Large intestine (tissue), 12 donors: ENCODE data around the gene ARL14. TPM values are rescaled to one million over a fixed set of nuclear protein-coding genes. Genes with fewer than 3 reads are reported as not detected.

ENCODE experiments used
- DNase-seq, 2 donors: peaks; one replicate each; pipeline versions ENCODE4 v3.0.0 to v3.0.0-alpha.2; 2013
- H3K27ac ChIP-seq: one replicate; pipeline ENCODE4 v1.5.1; 2013; ENCODE audit warnings: low read length
- H3K27me3 ChIP-seq: 2 replicates; pipeline ENCODE4 v1.6.1; 2013; ENCODE audit warnings: low read length; ENCODE audit not compliant: control insufficient read depth, insufficient read depth
- H3K36me3 ChIP-seq: 2 replicates; pipeline ENCODE4 v1.6.1; 2013; ENCODE audit warnings: low read length; ENCODE audit not compliant: control insufficient read depth, insufficient read depth
- H3K4me1 ChIP-seq: one replicate; pipeline ENCODE4 v1.6.1; 2013; ENCODE audit warnings: low read length; ENCODE audit not compliant: control insufficient read depth, insufficient read depth
- H3K4me3 ChIP-seq: one replicate; pipeline ENCODE4 v1.5.1; 2013; ENCODE audit warnings: low read length
- H3K9me3 ChIP-seq: one replicate; pipeline ENCODE4 v1.6.1; 2013; ENCODE audit warnings: mild to moderate bottlenecking, low read depth, low read length, moderate library complexity; ENCODE audit not compliant: control insufficient read depth
- WGBS: methylation state at CpG from one replicate; pipeline ENCODE4 v1.1.5; 2013; ENCODE audit warnings: low lambda C conversion rate; ENCODE audit not compliant: insufficient coverage; 5-methylcytosine and 5-hydroxymethylcytosine counted together
- long read RNA-seq, 11 donors: transcript quantifications; one replicate each; lab custom pipeline, GENCODE V29; 2026
- polyA plus RNA-seq: library from polyadenylated mRNA; unstranded; fragments of 120-200 nt; gene quantifications from one replicate; pipeline ENCODE4 v1.2.1, GENCODE V29; 2013

Gene ARL14
- 5.9 TPM for polyA plus RNA-seq
- long read RNA-seq, donor 1, partial matches to known transcripts: 0 of 3 reads
- long read RNA-seq, donor 1, other reads (novel, unspliced or antisense): 0 of 3 reads
- long read RNA-seq, donor 2, transcript ARL14-201 (1 exons, 1,294 nt): major isoform, 9 of 9 reads
- long read RNA-seq, donor 2, partial matches to known transcripts: 0 of 9 reads
- long read RNA-seq, donor 2, other reads (novel, unspliced or antisense): 0 of 9 reads
- long read RNA-seq, donor 3: 0 reads
- long read RNA-seq, donor 4, transcript ARL14-201 (1 exons, 1,294 nt): major isoform, 5 of 5 reads
- long read RNA-seq, donor 4, partial matches to known transcripts: 0 of 5 reads
- long read RNA-seq, donor 4, other reads (novel, unspliced or antisense): 0 of 5 reads
- long read RNA-seq, donor 5, transcript ARL14-201 (1 exons, 1,294 nt): major isoform, 9 of 9 reads
- long read RNA-seq, donor 5, partial matches to known transcripts: 0 of 9 reads
- long read RNA-seq, donor 5, other reads (novel, unspliced or antisense): 0 of 9 reads
- long read RNA-seq, donor 6, transcript ARL14-201 (1 exons, 1,294 nt): major isoform, 19 of 19 reads
- long read RNA-seq, donor 6, partial matches to known transcripts: 0 of 19 reads
- long read RNA-seq, donor 6, other reads (novel, unspliced or antisense): 0 of 19 reads
- long read RNA-seq, donor 7, transcript ARL14-201 (1 exons, 1,294 nt): major isoform, 8 of 8 reads
- long read RNA-seq, donor 7, partial matches to known transcripts: 0 of 8 reads
- long read RNA-seq, donor 7, other reads (novel, unspliced or antisense): 0 of 8 reads
- long read RNA-seq, donor 8, transcript ARL14-201 (1 exons, 1,294 nt): major isoform, 9 of 9 reads
- long read RNA-seq, donor 8, partial matches to known transcripts: 0 of 9 reads
- long read RNA-seq, donor 8, other reads (novel, unspliced or antisense): 0 of 9 reads
- long read RNA-seq, donor 9, transcript ARL14-201 (1 exons, 1,294 nt): major isoform, 13 of 13 reads
- long read RNA-seq, donor 9, partial matches to known transcripts: 0 of 13 reads
- long read RNA-seq, donor 9, other reads (novel, unspliced or antisense): 0 of 13 reads
- long read RNA-seq, donor 10, transcript ARL14-201 (1 exons, 1,294 nt): major isoform, 8 of 8 reads
- long read RNA-seq, donor 10, partial matches to known transcripts: 0 of 8 reads
- long read RNA-seq, donor 10, other reads (novel, unspliced or antisense): 0 of 8 reads
- long read RNA-seq, donor 11, transcript ARL14-201 (1 exons, 1,294 nt): major isoform, 5 of 5 reads
- long read RNA-seq, donor 11, partial matches to known transcripts: 0 of 5 reads
- long read RNA-seq, donor 11, other reads (novel, unspliced or antisense): 0 of 5 reads

- peaks cover 32% of the 10 kb centered on the region for H3K4me1 ChIP-seq
- peak; percentile 73 to 86 for DNase-seq
- H3K9me3 ChIP-seq: no peaks in the 10 kb centered on the region
- H3K4me3 ChIP-seq: peak within 1 kb of the TSS; percentile 1
- H3K27ac ChIP-seq: peak within 1 kb of the TSS; percentile 88
- H3K27me3 ChIP-seq: no peaks in the 10 kb centered on the region
- 50% methylated on average over 3 of the region's 4 CpGs for WGBS
- H3K36me3 ChIP-seq: no peaks in the 10 kb centered on the region
These were observed at the start of gene ARL14 for GRCh38 chr3:160676547-160677303. Gene ARL14 (plus strand): TSS chr3:160677160. CDS start chr3:160677347, 187 bp downstream.

GRCh38 chr3:160629491-160629890, 47.5 kb upstream of the ARL14 start:
- 100% methylated on average over 1 of the region's 2 CpGs for WGBS

GRCh38 chr3:160633361-160634083, 43.4 kb upstream of the ARL14 start:
- no peak for DNase-seq
- H3K4me1 ChIP-seq: no peaks in the 10 kb centered on the region
- 90% methylated on average over 2 of the region's 4 CpGs for WGBS
- H3K4me3 ChIP-seq: no peak overlapping the region
- H3K27me3 ChIP-seq: no peaks in the 10 kb centered on the region
- H3K9me3 ChIP-seq: no peaks in the 10 kb centered on the region
- H3K27ac ChIP-seq: no peak overlapping the region
- no peaks in the 10 kb centered on the region for H3K36me3 ChIP-seq

More at GRCh38 chr3:160629491-160629890, 47.5 kb upstream of the ARL14 start:
- Histone ChIP-seq H3K27me3 (no peaks in the 10 kb centered on the region), H3K27ac (no peak overlapping the region), H3K9me3 (no peaks in the 10 kb centered on the region), H3K36me3 (no peaks in the 10 kb centered on the region), H3K4me1 (no peaks in the 10 kb centered on the region), H3K4me3 (no peak overlapping the region)
- DNase-seq: no peak

DNA sequence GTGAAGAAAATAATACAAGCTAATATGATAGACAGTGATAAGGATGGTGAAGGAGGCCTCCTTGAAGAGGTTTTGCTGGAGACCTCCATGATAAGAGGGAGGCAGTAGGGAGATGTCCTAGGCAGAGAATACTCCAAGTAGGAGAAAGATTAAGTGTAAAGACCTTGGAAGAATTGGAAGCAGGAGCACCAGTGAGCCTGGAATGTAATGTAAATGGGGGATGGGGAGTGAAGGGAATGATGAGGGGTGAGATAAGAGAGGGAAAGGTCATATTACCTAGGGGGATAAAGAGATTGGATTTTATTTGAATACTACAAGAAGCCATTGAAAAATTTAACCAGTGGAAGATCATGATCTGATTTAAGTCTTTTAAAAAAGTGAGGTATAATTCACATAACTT, 41.7 kb upstream of the ARL14 start:
- Histone ChIP-seq H3K36me3 (no peaks in the 10 kb centered on the region), H3K27me3 (no peaks in the 10 kb centered on the region), H3K27ac (no peak overlapping the region), H3K9me3 (no peaks in the 10 kb centered on the region), H3K4me1 (no peaks in the 10 kb centered on the region), H3K4me3 (no peak overlapping the region)
- DNase-seq: no peak

- DNase-seq: no peak
- Histone ChIP-seq H3K27ac (no peak overlapping the region), H3K36me3 (no peaks in the 10 kb centered on the region), H3K27me3 (no peaks in the 10 kb centered on the region), H3K9me3 (no peaks in the 10 kb centered on the region), H3K4me1 (no peaks in the 10 kb centered on the region), H3K4me3 (no peak overlapping the region)
- no CpG with 5 or more reads among the region's 2 CpGs for WGBS
These were observed 39.9 kb upstream of the ARL14 start for GRCh38 chr3:160637086-160637485.

DNA sequence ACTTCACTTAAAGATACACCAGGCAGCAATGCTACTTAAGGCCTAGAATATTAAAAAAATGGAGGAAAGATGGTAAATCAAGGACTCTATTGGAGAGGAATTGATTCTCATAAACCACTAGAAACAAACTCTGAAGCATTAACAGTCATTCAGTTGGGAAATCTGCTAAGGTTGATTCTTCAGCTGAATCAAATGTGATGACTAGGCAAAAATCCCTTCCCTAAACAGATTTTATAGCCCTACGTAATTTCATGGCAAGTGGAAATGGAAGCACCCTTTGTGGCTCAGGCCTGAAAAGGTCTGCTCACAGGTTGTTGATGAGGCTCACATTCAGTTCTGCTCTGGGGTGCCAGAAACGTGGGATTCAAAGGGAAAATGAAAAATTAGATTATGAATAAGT, 38.8 kb upstream of the ARL14 start:
- Histone ChIP-seq H3K27me3 (no peaks in the 10 kb centered on the region), H3K36me3 (no peaks in the 10 kb centered on the region), H3K4me1 (no peaks in the 10 kb centered on the region), H3K9me3 (no peaks in the 10 kb centered on the region), H3K4me3 (no peak overlapping the region), H3K27ac (no peak overlapping the region)
- 86% methylated on average over 1 of the region's 2 CpGs for WGBS
- no peak for DNase-seq

GRCh38 chr3:160641665-160642309, 35.2 kb upstream of the ARL14 start:
- no peaks in the 10 kb centered on the region for H3K4me1 ChIP-seq
- H3K36me3 ChIP-seq: no peaks in the 10 kb centered on the region
- H3K27ac ChIP-seq: no peak overlapping the region
- no peak for DNase-seq
- H3K27me3 ChIP-seq: no peaks in the 10 kb centered on the region
- 80% methylated on average over 1 of the region's 2 CpGs for WGBS
- no peaks in the 10 kb centered on the region for H3K9me3 ChIP-seq
- H3K4me3 ChIP-seq: no peak overlapping the region

GRCh38 chr3:160643994-160644393, 33.0 kb upstream of the ARL14 start:
- Histone ChIP-seq H3K4me3 (no peak overlapping the region), H3K36me3 (no peaks in the 10 kb centered on the region), H3K9me3 (no peaks in the 10 kb centered on the region), H3K27ac (no peak overlapping the region), H3K4me1 (no peaks in the 10 kb centered on the region), H3K27me3 (no peaks in the 10 kb centered on the region)
- WGBS: 100% methylated on average over 1 of the region's 3 CpGs
- no peak for DNase-seq

DNA sequence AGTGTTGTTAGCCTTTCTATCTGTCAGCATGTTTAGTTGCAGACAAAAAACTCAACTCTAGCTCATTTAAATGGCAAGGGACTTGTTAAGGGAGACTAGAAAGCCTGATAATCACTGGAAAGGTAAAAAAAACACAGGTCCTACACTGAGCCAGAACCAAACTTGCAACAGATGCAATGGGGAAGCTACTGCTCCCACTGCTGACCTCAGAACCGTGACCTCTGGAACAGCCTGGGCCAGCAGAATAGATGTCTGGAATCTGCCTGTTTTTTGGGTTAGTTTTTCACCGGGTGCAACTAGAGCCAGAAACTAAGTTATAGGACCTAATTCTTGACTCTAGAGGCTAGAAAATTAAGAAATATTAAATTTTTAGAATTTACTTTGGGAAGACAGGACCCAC, 32.5 kb upstream of the ARL14 start:
- no peaks in the 10 kb centered on the region for H3K36me3 ChIP-seq
- H3K9me3 ChIP-seq: no peaks in the 10 kb centered on the region
- WGBS: no CpG with 5 or more reads among the region's 2 CpGs
- H3K27ac ChIP-seq: no peak overlapping the region
- H3K27me3 ChIP-seq: no peaks in the 10 kb centered on the region
- H3K4me1 ChIP-seq: no peaks in the 10 kb centered on the region
- H3K4me3 ChIP-seq: no peak overlapping the region
- no peak for DNase-seq
